Testis (tissue), 3 donors: Measurements from ENCODE around the gene CPNE4. TPM values are rescaled to one million over a fixed set of nuclear protein-coding genes. Genes with fewer than 3 reads are reported as not detected.

ENCODE experiments used
- DNase-seq: peaks from one replicate; pipeline ENCODE4 v3.0.0-alpha.2; 2019
- H3K27ac ChIP-seq, 2 donors: fragments of 200-600 bp; sonication (generic); one replicate each; pipeline ENCODE4 v1.5.1; 2019
- H3K27me3 ChIP-seq: fragments of 200-600 bp; sonication (generic); one replicate; pipeline ENCODE4 v1.5.1; 2019
- H3K36me3 ChIP-seq: fragments of 200-600 bp; sonication (generic); one replicate; pipeline ENCODE4 v1.5.1; 2017; ENCODE audit warnings: low read depth; ENCODE audit errors: missing control alignments
- H3K4me1 ChIP-seq: fragments of 200-600 bp; sonication (generic); one replicate; pipeline ENCODE4 v1.5.1; 2019
- H3K4me3 ChIP-seq, 2 donors: fragments of 200-600 bp; sonication (generic); one replicate each; pipeline ENCODE4 v1.5.1; 2017 to 2019
- H3K9me3 ChIP-seq: fragments of 200-600 bp; sonication (generic); one replicate; pipeline ENCODE4 v1.5.1; 2017
- POLR2A ChIP-seq: fragments of 450-650 bp; IDR thresholded peaks from one replicate; pipeline ENCODE4 v1.6.1; 2017; ENCODE audit warnings: antibody characterized with exemption, mild to moderate bottlenecking, moderate library complexity
- WGBS, 2 donors: methylation state at CpG; one replicate each; pipeline ENCODE4 v1.1.5; 2018; 5-methylcytosine and 5-hydroxymethylcytosine counted together
- intact Hi-C: fragments of 100-400 bp; cut with DNase I; formaldehyde crosslinking; loops from one replicate; pipeline ENCODE4 v1.15.1; 2023; ENCODE audit warnings: low total_unique reads
- polyA plus RNA-seq: library from polyadenylated mRNA; stranded (reverse); fragments of 350-450 nt; fragmentation: Illumina TruSeq; extraction: RNeasy Lipid Tissue Mini Kit (QIAGEN cat#74804); gene quantifications from one replicate; pipeline ENCODE4 v1.2.3, GENCODE V29; 2014; ENCODE audit warnings: low read depth, low replicate concordance; ENCODE audit not compliant: insufficient read depth
- total RNA-seq, 2 donors: library from RNA; depleted of rRNA; stranded (reverse); fragments of >200 nt; gene quantifications; one replicate each; pipeline ENCODE4 v1.2.3, GENCODE V29; 2016
- TF ChIP-seq, protein P1 (sequence below), 3 experiments: fragments of 450-650 bp in 2 of 3; fragments of 200-600 bp in 1 of 3; sonication (generic) in 1 of 3; IDR thresholded peaks; one replicate each; pipeline ENCODE4 v1.5.1; 2016 to 2019; ENCODE audit warnings: antibody characterized with exemption in 3 of 3, mild to moderate bottlenecking in 2 of 3, moderate library complexity in 1 of 3

CPNE4 gene
- total and polyA plus RNA-seq, 3 donors from 2014 or later, result 2.4 to 8.4 (median 4.5) TPM

DNA sequence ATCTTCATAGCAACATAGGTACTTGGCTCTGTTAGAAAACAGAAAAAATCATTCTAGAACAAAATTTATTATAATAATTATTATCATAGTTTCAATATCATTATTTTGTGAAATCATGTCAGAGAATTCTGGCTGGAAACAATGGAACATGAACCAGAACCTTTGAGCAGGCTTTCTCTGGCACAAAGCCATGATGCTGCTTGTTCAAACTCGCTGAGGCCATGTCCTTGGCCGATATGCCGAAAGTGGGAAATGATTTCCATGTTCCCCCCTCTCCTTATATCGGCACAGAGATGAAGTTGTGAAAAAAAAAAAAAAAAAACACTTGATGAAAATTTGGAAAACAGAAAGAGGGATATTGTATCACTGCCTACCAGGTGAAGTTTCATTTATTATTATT lies 483.1 kb downstream of the CPNE4 start:
- 51 to 57% methylated on average over 4 of the region's 4 CpGs for WGBS, 2 donors
- Histone ChIP-seq H3K9me3 (no peaks in the 10 kb centered on the region), H3K36me3 (no peaks in the 10 kb centered on the region), H3K4me1 (no peaks in the 10 kb centered on the region), H3K4me3 (no peak overlapping the region), H3K27me3 (no peaks in the 10 kb centered on the region), H3K27ac (no peak overlapping the region)
- intact Hi-C loops, result no loop called here
- peak; percentile 33 for DNase-seq
- TF ChIP-seq POLR2A, result no peak
- TF ChIP-seq, protein P1, sequence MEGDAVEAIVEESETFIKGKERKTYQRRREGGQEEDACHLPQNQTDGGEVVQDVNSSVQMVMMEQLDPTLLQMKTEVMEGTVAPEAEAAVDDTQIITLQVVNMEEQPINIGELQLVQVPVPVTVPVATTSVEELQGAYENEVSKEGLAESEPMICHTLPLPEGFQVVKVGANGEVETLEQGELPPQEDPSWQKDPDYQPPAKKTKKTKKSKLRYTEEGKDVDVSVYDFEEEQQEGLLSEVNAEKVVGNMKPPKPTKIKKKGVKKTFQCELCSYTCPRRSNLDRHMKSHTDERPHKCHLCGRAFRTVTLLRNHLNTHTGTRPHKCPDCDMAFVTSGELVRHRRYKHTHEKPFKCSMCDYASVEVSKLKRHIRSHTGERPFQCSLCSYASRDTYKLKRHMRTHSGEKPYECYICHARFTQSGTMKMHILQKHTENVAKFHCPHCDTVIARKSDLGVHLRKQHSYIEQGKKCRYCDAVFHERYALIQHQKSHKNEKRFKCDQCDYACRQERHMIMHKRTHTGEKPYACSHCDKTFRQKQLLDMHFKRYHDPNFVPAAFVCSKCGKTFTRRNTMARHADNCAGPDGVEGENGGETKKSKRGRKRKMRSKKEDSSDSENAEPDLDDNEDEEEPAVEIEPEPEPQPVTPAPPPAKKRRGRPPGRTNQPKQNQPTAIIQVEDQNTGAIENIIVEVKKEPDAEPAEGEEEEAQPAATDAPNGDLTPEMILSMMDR (IDR thresholded peaks at IDR 0.05), result no peak

DNA sequence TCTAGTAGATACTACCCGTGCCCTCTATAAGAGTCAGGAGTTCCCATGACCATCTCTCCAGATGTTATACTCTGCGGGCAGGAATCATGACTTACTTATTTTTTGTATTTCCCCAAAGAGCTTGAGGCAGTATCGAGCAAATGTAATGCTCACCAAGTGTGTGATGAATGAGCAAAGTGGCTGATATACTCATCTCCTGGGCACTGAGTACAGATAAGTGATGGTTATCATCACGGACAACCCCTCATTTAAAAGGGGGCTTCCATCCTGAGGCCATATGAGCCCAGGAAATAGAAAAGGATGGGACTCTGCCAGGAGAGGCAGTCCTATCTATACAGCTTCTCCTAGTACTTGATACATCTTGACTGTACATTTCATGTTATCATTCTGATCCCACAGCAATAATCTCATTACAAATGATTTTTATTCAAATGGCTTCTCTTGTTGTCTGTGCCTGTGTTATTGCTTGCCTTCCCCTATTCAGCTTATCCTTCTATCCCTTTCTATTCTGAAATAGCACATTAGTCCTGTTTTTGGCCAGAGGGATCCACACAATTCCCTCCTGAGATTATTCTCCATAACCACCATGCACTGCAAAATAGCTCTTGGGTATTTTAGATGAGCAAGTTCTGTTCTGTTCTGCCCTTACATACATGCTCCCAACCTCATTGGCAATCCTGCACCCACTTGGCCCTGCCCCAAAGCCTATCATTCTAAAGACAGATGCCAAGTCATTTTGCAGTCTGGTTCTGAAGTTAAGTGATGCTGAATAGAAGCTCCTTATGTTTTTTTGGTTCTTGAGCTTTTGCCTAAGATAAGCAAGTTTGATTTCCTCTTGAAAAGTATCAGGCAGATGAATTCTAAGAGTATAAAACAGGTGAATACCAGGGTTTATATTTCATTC lies 484.0 kb downstream of the CPNE4 start:
- TF ChIP-seq POLR2A, result no peak
- TF ChIP-seq, protein P1 (IDR thresholded peaks at IDR 0.05), result no peak
- Histone ChIP-seq H3K9me3 (no peaks in the 10 kb centered on the region), H3K27ac (no peak overlapping the region), H3K4me1 (no peaks in the 10 kb centered on the region), H3K27me3 (no peaks in the 10 kb centered on the region), H3K36me3 (no peaks in the 10 kb centered on the region), H3K4me3 (no peak overlapping the region)
- no peak for DNase-seq
- 86 to 88% methylated on average over 4 of the region's 4 CpGs for WGBS, 2 donors
- intact Hi-C loops, result no loop called here

DNA sequence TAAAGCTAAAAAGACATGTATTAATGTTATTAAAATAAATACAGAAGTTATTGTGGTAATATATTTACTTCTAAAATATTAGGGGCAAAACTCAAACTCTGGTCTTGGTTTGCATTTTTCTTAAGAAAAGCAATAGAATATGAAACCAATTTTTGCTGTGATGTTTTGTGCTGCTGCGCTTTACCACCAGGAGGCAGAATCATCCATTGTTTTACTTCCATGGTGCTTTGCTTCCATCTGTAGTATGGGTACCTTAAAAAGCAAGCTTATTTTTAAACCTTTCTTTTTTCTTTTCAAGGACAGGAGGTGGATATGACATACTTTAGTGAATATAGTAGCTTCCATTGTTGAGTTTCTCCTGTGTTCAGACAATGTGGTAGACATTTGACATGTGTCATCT lies 485.5 kb downstream of the CPNE4 start:
- WGBS, 2 donors, result 95 to 100% methylated on average over 1 of the region's 1 CpG
- no peaks in the 10 kb centered on the region for H3K4me1 ChIP-seq
- H3K36me3 ChIP-seq, result no peaks in the 10 kb centered on the region
- intact Hi-C loops, result no loop called here
- no peak for DNase-seq
- H3K9me3 ChIP-seq, result no peaks in the 10 kb centered on the region
- no peak overlapping the region for H3K27ac ChIP-seq
- no peak overlapping the region for H3K4me3 ChIP-seq
- TF ChIP-seq POLR2A, result no peak
- TF ChIP-seq, protein P1 (IDR thresholded peaks at IDR 0.05), result peak in 1 of 3 experiments; percentile 16
- no peaks in the 10 kb centered on the region for H3K27me3 ChIP-seq

DNA sequence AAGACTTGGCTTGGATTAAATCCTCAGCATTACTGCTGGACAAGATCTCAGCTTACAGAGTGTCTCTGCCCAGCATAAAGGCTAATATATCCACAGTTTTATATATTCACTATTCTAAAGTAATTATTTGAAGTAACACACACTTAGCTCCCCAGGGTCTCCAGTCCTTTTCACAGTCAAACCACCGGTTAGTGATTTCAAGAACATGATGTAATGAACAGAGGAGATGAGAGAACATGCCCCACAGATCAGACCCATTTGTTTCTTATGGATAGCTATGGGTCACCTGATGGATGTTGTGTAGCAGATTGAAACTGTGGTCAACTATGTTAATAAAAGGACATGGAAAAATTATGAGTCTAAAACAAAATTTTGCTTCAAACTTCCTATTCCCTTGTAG lies 487.2 kb downstream of the CPNE4 start:
- TF ChIP-seq, protein P1 (IDR thresholded peaks at IDR 0.05), result no peak
- TF ChIP-seq POLR2A, result no peak
- peaks cover 6% of the 10 kb centered on the region for H3K4me1 ChIP-seq
- DNase-seq, result no peak
- intact Hi-C loops, result no loop called here
- no peaks in the 10 kb centered on the region for H3K27me3 ChIP-seq
- WGBS, 2 donors, result 80 to 82% methylated on average over 1 of the region's 1 CpG
- H3K4me3 ChIP-seq, result no peak overlapping the region
- H3K9me3 ChIP-seq, result no peaks in the 10 kb centered on the region
- no peak overlapping the region for H3K27ac ChIP-seq
- H3K36me3 ChIP-seq, result no peaks in the 10 kb centered on the region

DNA sequence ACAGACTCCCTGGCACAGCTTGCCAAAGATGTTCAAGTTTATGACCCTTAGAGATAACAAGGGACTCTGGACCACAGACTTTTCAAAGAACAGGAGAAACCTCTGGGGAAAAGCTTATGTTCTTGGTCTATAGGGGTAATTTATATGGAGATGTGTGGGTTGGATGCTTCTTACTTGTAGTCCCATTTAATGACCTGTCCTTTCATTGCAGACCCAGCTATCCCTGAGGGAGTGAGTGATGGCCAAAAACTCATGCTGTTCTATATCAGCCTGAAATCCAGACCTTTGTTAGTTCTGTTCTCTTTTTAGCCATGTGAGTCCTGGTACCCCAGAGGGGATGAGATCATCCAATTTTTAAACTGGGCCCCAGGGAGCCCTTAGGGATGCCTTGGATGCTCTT lies 488.4 kb downstream of the CPNE4 start:
- no peak for DNase-seq
- Histone ChIP-seq H3K4me1 (peaks cover 6% of the 10 kb centered on the region), H3K27ac (no peak overlapping the region), H3K36me3 (no peaks in the 10 kb centered on the region), H3K9me3 (no peaks in the 10 kb centered on the region), H3K4me3 (no peak overlapping the region), H3K27me3 (no peaks in the 10 kb centered on the region)
- no peak for TF ChIP-seq POLR2A
- TF ChIP-seq, protein P1 (IDR thresholded peaks at IDR 0.05), result no peak
- intact Hi-C loops, result no loop called here
